Spleen (tissue), 7 donors: ENCODE measurements around the gene BTN3A1.

Experiments used
- CTCF ChIP-seq, 11 experiments: fragments of 200-600 bp in 7 of 11; fragments of 450-650 bp in 4 of 11; sonication (generic) in 4 of 11; IDR thresholded peaks in 8 of 11; conservative IDR thresholded peaks in 3 of 11; 1 replicate in 7 of 11; 2 replicates in 4 of 11; pipeline versions ENCODE4 v1.4.0 to v1.8.0; 2016 to 2021; ENCODE audit warnings: antibody characterized with exemption in 11 of 11, inconsistent platforms in 4 of 11, mild to moderate bottlenecking in 1 of 11
- POLR2A ChIP-seq, 3 donors: fragments of 450-650 bp; IDR thresholded peaks; one replicate each; pipeline ENCODE4 v1.5.1; 2017; ENCODE audit warnings: antibody characterized with exemption in 3 of 3, mild to moderate bottlenecking in 1 of 3
- POLR2AphosphoS5 ChIP-seq, 3 donors: sonication (generic); formaldehyde crosslinking; IDR thresholded peaks; one replicate each; pipeline ENCODE4 v1.5.1; 2017; ENCODE audit warnings: antibody characterized with exemption in 3 of 3
- donor health status: DM: no; HTN: no; CAD: no; lungs with moderate emphysema.
- donor health status: DM: no; HTN: no; CAD: no.
- donor health status: DM: no; HTN: no; CAD: no.

- TF ChIP-seq POLR2A (IDR thresholded peaks at IDR 0.05) (no peak), CTCF (IDR thresholded peaks at IDR 0.05 in 8 of 11, conservative IDR thresholded peaks at IDR 0.05 in 3 of 11) (no peak), POLR2AphosphoS5 (IDR thresholded peaks at IDR 0.05) (no peak)
These were observed 587 bp upstream of the BTN3A1 start for GRCh38 chr6:26401389-26401986.
